Measurements from ENCODE around the gene ICAM1.
"Not testable (repeated sequence)": the region's sequence is repeated elsewhere in the genome, so short reads cannot be mapped to it uniquely, and the experiment has no call there.

The ICAM1 gene

DNA sequence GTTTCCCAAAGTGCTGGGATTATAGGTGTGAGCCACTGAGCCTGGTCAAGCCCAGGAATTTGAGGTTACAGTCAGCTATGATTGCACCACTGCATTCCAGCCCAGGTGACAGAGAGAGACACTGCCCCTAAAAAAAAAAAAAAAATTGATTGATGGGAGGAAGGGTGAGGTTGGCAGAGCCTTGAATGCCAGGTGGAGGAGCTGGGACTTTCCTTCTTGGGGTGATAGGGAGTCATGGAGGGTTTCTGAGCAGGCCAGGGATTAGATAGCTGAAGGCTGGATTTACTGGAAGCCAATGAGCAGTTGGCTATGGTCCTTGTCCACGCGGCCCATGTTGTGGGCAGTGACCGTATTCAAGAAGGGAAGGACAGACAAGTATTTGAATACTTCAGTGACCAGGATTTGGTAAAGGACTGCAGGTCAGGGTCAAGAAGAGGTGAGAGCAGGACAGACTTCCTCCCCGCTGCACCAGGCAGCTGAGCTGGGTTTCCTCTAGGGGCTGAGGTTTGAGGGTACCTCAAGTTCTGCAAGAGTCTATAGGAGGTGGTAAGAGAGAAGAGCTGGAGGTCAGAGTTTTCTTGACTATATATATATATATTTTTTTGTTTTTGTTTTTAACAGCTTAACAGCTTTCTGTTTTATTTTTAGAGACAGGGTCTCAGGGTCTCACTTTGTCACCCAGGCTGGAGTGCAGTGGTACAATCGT is 9.0 kb downstream of the ICAM1 start:
- no peak for DNase-seq

DNA sequence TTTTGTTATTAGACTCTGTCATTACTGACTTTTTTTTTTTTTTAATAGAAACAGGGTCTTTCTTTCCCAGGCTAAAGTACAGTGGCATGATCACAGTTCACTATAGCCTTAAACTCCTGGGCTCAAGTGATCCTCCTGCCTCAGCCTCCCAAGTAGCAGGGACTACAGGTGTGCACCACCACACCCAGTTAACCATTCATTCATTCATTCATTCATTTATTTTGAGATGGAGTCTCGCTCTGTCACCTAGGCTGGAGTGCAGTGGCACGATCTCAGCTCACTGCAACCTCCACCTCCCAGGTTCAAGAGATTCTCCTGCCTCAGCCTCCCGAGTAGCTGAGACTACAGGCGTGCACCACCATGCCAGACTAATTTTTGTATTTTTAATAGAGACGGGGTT is 11.1 kb downstream of the ICAM1 start:
- DNase-seq: not testable (repeated sequence)

GRCh38 chr19:10283301-10284064 is 12.6 kb downstream of the ICAM1 start:
- DNase-seq: no peak

DNA sequence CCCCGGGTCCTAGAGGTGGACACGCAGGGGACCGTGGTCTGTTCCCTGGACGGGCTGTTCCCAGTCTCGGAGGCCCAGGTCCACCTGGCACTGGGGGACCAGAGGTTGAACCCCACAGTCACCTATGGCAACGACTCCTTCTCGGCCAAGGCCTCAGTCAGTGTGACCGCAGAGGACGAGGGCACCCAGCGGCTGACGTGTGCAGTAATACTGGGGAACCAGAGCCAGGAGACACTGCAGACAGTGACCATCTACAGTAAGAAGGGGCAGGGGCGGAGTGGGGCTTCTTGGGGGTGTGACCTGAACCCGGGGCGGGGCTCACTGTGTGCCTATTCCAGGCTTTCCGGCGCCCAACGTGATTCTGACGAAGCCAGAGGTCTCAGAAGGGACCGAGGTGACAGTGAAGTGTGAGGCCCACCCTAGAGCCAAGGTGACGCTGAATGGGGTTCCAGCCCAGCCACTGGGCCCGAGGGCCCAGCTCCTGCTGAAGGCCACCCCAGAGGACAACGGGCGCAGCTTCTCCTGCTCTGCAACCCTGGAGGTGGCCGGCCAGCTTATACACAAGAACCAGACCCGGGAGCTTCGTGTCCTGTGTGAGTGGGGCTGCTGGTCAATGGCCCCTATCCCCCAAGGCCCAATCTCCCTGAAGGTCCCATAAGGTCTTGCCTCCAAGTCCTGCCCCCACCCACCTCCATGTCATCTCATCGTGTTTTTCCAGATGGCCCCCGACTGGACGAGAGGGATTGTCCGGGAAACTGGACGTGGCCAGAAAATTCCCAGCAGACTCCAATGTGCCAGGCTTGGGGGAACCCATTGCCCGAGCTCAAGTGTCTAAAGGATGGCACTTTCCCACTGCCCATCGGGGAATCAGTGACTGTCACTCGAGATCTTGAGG is 13.4 kb downstream of the ICAM1 start:
- DNase-seq: no peak

GRCh38 chr19:10284960-10285278 is 14.0 kb downstream of the ICAM1 start:
- DNase-seq: no peak

GRCh38 chr19:10285393-10285792 is 14.5 kb downstream of the ICAM1 start:
- no peak for DNase-seq

GRCh38 chr19:10286803-10287737 is 16.1 kb downstream of the ICAM1 start, which contains the start of gene ICAM4:
TSS of gene ICAM4 (plus strand) at chr19:10286955. CDS start at chr19:10287013, 58 bp downstream.
- DNase-seq: peak; percentile 41

DNA sequence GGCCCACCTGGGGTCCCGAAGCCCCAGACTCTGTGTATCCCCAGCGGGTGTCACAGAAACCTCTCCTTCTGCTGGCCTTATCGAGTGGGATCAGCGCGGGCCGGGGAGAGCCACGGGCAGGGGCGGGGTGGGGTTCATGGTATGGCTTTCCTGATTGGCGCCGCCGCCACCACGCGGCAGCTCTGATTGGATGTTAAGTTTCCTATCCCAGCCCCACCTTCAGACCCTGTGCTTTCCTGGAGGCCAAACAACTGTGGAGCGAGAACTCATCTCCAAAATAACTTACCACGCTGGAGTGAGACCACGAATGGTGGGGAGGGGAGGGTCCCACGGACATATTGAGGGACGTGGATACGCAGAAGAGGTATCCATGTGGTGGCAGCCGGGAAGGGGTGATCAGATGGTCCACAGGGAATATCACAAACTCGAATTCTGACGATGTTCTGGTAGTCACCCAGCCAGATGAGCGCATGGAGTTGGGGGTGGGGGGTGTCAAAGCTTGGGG is 17.8 kb downstream of the ICAM1 start:
- DNase-seq: peak; percentile 40

GRCh38 chr19:10289167-10289835 is 18.4 kb downstream of the ICAM1 start:
- peak; percentile 65 for DNase-seq

- no peak for DNase-seq
Measured at GRCh38 chr19:10289836-10290356, 19.0 kb downstream of the ICAM1 start, which contains the start of gene ICAM5. TSS of gene ICAM5 (plus strand) at chr19:10289952. CDS start at chr19:10290044, 92 bp downstream.

DNA sequence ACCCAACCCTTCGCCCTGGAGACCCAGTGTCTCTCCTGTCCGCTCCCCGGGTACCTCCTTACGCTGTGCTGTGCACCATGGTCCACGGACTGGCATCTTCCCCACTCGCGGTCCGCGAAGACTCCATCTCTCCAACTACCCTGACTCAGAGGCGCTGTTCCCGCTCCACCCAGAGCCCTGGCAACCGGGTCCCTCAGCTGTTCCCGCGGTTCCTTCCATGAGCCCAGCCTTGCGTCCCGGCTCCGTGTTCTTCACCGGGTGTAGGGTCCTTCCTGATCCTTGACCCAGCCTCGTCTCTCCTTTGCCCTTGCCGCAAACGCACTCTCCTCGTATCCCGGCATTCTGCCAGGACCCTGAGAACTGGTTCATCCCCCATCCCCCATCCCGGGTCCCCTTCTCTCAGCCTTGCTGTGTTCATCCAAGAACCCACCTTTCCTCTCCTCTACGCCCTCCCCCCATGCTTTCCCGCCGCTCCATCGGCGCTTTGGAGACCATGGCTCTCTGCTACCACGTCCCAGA is 19.5 kb downstream of the ICAM1 start:
- no peak for DNase-seq

DNA sequence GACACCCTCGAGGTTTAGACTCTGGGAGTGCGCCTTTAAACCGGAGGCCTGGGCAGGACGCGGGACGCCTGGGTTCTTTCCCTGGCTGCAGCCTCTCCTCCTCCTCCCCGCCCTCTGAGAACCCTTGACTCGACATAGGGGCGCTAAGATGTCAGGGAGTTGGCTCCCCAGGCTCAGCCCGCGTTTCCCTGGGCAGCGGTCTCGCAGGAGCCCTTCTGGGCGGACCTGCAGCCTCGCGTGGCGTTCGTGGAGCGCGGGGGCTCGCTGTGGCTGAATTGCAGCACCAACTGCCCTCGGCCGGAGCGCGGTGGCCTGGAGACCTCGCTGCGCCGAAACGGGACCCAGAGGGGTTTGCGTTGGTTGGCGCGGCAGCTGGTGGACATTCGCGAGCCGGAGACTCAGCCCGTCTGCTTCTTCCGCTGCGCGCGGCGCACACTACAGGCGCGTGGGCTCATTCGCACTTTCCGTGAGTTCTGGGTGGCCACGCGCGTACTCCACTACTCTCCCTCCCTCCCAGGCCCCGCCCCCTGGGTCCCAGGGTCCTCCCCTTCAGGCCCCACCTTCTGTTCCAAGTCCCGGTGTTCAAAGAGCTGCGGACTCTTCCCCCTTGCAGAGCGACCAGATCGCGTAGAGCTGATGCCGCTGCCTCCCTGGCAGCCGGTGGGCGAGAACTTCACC is 20.1 kb downstream of the ICAM1 start:
- peak; percentile 64 for DNase-seq

DNA sequence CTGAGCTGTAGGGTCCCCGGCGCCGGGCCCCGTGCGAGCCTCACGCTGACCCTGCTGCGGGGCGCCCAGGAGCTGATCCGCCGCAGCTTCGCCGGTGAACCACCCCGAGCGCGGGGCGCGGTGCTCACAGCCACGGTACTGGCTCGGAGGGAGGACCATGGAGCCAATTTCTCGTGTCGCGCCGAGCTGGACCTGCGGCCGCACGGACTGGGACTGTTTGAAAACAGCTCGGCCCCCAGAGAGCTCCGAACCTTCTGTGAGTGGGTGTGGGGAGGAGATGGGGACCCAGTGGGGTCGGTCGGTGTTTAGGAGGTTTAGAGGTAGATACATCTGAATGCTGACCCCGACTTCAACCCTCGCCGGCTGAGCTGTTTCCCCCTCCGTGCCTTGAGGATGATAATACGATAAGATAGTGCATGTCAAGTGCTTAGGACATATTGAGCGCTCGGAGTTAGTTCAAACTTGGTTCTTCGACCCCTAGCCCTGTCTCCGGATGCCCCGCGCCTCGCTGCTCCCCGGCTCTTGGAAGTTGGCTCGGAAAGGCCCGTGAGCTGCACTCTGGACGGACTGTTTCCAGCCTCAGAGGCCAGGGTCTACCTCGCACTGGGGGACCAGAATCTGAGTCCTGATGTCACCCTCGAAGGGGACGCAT is 20.8 kb downstream of the ICAM1 start:
- DNase-seq: no peak

DNA sequence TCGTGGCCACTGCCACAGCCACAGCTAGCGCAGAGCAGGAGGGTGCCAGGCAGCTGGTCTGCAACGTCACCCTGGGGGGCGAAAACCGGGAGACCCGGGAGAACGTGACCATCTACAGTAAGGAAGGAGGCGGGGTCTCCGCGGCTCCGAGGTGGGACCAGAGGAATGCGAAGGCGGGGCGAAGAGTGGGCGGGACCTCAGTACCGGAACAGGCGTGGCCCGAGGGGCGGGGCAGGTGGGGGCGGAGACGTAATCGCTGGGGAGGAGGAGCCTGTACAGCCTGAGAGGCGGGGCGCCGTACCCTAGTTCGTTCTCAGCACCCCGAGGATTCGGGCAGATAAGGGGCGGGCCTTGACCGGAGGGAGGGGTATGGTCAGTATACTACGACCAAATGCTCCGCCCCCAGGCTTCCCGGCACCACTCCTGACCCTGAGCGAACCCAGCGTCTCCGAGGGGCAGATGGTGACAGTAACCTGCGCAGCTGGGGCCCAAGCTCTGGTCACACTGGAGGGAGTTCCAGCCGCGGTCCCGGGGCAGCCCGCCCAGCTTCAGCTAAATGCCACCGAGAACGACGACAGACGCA is 21.4 kb downstream of the ICAM1 start:
- DNase-seq: peak; percentile 77

GRCh38 chr19:10292789-10293636 is 22.1 kb downstream of the ICAM1 start:
- DNase-seq: peak; percentile 33

- no peak for DNase-seq
Measured at GRCh38 chr19:10293637-10294367, 22.9 kb downstream of the ICAM1 start.

- DNase-seq: no peak
Measured at GRCh38 chr19:10294368-10294697, 23.4 kb downstream of the ICAM1 start.
